Activated CD4-positive, alpha-beta T cell treated with anti-CD3 and anti-CD28 coated beads, Interleukin-2, amount 10 ng/mL, durations not matched to agents 24 days and 14 days (primary cell): Measurements from ENCODE around the gene ROBO3. TPM values are rescaled to one million over a fixed set of nuclear protein-coding genes. Genes with fewer than 3 reads are reported as not detected.

Experiments used
- DNase-seq: peaks from one replicate; pipeline ENCODE4 v3.0.0; 2022
- H3K27ac Mint-ChIP-seq: one replicate; pipeline ENCODE4 v1.8.0; 2022; ENCODE audit warnings: mild to moderate bottlenecking, mixed read lengths
- H3K27me3 Mint-ChIP-seq: one replicate; pipeline ENCODE4 v1.8.0; 2022; ENCODE audit warnings: mixed read lengths
- H3K36me3 Mint-ChIP-seq: one replicate; pipeline ENCODE4 v1.8.0; 2022; ENCODE audit warnings: low read depth, mild to moderate bottlenecking, mixed read lengths
- H3K4me1 Mint-ChIP-seq: one replicate; pipeline ENCODE4 v1.8.0; 2021; ENCODE audit warnings: mixed read lengths
- H3K4me3 Mint-ChIP-seq: one replicate; pipeline ENCODE4 v1.8.0; 2022; ENCODE audit warnings: mild to moderate bottlenecking, moderate library complexity, mixed read lengths
- H3K9me3 Mint-ChIP-seq: one replicate; pipeline ENCODE4 v1.8.0; 2021; ENCODE audit warnings: mixed read lengths
- intact Hi-C: fragments of 100-400 bp; cut with micrococcal nuclease; formaldehyde crosslinking; loops from one replicate; pipeline ENCODE4 v1.15.1; 2023
- total RNA-seq: library from RNA; stranded (reverse); gene quantifications from 2 replicates; pipeline ENCODE4 v1.2.3, GENCODE V29; 2022

ROBO3 gene
- total RNA-seq, 1 donor from 2014 or later = 6.5 TPM

GRCh38 chr11:124864176-124864891 is 898 bp upstream of the ROBO3 start:
- no peak for DNase-seq
- peaks cover 8% of the 10 kb centered on the region for H3K4me1 Mint-ChIP-seq
- H3K27ac Mint-ChIP-seq = no peak overlapping the region
- no peaks in the 10 kb centered on the region for H3K36me3 Mint-ChIP-seq
- H3K9me3 Mint-ChIP-seq = no peaks in the 10 kb centered on the region
- H3K4me3 Mint-ChIP-seq = no peak overlapping the region
- H3K27me3 Mint-ChIP-seq = peaks cover 91% of the 10 kb centered on the region
- intact Hi-C loops = loop anchor here (1.0 kb wide), 1 partner anchor 21 kb away; no protein-coding TSS in a partner anchor

- Mint-ChIP-seq H3K27ac (no peak overlapping the region), H3K4me3 (no peak overlapping the region), H3K9me3 (no peaks in the 10 kb centered on the region), H3K36me3 (no peaks in the 10 kb centered on the region), H3K4me1 (peaks cover 8% of the 10 kb centered on the region), H3K27me3 (peaks cover 91% of the 10 kb centered on the region)
- no peak for DNase-seq
- intact Hi-C loops = loop anchor here (1.0 to 5.0 kb wide), 2 partner anchors 22 to 1883 kb away; partner anchors contain the start of gene BSX
Observed at GRCh38 chr11:124864892-124865180, 396 bp upstream of the ROBO3 start.

GRCh38 chr11:124865902-124866851 is 945 bp downstream of the ROBO3 start:
- Mint-ChIP-seq H3K27me3 (peaks cover 91% of the 10 kb centered on the region), H3K27ac (peak overlapping the region; percentile 23), H3K4me3 (peak overlapping the region; percentile 11), H3K9me3 (no peaks in the 10 kb centered on the region), H3K36me3 (no peaks in the 10 kb centered on the region), H3K4me1 (peaks cover 8% of the 10 kb centered on the region)
- intact Hi-C loops = loop anchor here (1.0 to 5.0 kb wide), 6 partner anchors 29 to 1884 kb away; partner anchors contain the start of genes BSX and MSANTD2
- peak; percentile 86 for DNase-seq

- no peak for DNase-seq
Observed at GRCh38 chr11:124867700-124868099, 2.5 kb downstream of the ROBO3 start.

GRCh38 chr11:124868331-124869274 is 3.4 kb downstream of the ROBO3 start:
- Mint-ChIP-seq H3K4me3 (peak overlapping the region; percentile 1), H3K9me3 (no peaks in the 10 kb centered on the region), H3K4me1 (peaks cover 6% of the 10 kb centered on the region), H3K27ac (no peak overlapping the region), H3K27me3 (peaks cover 89% of the 10 kb centered on the region), H3K36me3 (no peaks in the 10 kb centered on the region)
- no peak for DNase-seq
- intact Hi-C loops = loop anchor here (5.0 kb wide), 1 partner anchor 1886 kb away; the partner anchor contains the start of gene BSX

More at GRCh38 chr11:124867700-124868099, 2.5 kb downstream of the ROBO3 start:
- peaks cover 8% of the 10 kb centered on the region for H3K4me1 Mint-ChIP-seq
- intact Hi-C loops = loop anchor here (2.0 to 5.0 kb wide), 5 partner anchors 67 to 1885 kb away; partner anchors contain the start of genes BSX and MSANTD2
- peaks cover 90% of the 10 kb centered on the region for H3K27me3 Mint-ChIP-seq
- no peak overlapping the region for H3K4me3 Mint-ChIP-seq
- H3K36me3 Mint-ChIP-seq = no peaks in the 10 kb centered on the region
- H3K27ac Mint-ChIP-seq = no peak overlapping the region
- no peaks in the 10 kb centered on the region for H3K9me3 Mint-ChIP-seq

DNA sequence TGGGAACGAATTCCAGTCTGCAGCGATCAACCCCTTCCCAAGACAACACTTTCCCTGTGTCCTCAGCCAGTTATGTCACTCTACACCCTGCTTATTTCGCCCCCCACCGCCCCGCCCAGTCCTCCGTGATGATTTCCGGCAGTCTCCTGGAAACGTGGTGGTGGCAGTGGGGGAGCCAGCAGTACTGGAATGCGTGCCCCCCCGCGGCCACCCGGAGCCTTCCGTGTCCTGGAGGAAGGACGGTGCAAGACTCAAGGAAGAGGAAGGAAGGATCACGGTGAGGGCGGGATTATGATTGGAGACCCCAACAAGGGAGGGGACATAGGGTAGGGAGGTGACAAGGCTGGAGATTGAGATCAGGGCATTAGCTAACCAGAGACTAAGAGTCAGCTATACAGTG is 4.1 kb downstream of the ROBO3 start:
- Mint-ChIP-seq H3K4me3 (peak overlapping the region; percentile 1), H3K4me1 (peaks cover 6% of the 10 kb centered on the region), H3K36me3 (no peaks in the 10 kb centered on the region), H3K27me3 (peaks cover 88% of the 10 kb centered on the region), H3K27ac (no peak overlapping the region), H3K9me3 (no peaks in the 10 kb centered on the region)
- DNase-seq = no peak
- intact Hi-C loops = loop anchor here (5.0 kb wide), 1 partner anchor 1887 kb away; the partner anchor contains the start of gene BSX

- Mint-ChIP-seq H3K4me3 (no peak overlapping the region), H3K36me3 (no peaks in the 10 kb centered on the region), H3K4me1 (peaks cover 6% of the 10 kb centered on the region), H3K27me3 (peaks cover 88% of the 10 kb centered on the region), H3K9me3 (no peaks in the 10 kb centered on the region), H3K27ac (no peak overlapping the region)
- intact Hi-C loops = loop anchor here (5.0 kb wide), 1 partner anchor 1888 kb away; the partner anchor contains the start of gene BSX
- no peak for DNase-seq
Observed at GRCh38 chr11:124869856-124870387, 4.7 kb downstream of the ROBO3 start.

DNA sequence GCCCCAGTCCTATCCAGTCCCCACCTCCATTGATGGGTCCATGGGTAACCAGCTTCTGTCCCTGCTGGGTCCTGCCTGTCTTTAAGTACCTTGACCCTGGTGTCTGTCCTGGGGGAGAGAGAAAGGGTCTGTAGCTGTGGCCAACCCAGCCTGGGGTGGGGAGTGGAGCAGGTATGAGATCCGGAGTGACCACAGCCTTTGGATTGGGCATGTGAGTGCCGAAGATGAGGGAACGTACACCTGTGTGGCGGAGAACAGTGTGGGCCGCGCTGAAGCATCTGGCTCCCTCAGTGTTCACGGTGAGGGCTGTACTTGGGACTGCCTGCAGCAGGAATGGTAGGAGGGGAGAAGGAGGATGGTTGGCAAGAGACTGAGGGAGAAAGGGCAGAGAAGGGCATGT is 5.2 kb downstream of the ROBO3 start:
- peaks cover 92% of the 10 kb centered on the region for H3K27me3 Mint-ChIP-seq
- H3K36me3 Mint-ChIP-seq = no peaks in the 10 kb centered on the region
- no peak overlapping the region for H3K27ac Mint-ChIP-seq
- peaks cover 7% of the 10 kb centered on the region for H3K4me1 Mint-ChIP-seq
- intact Hi-C loops = no loop called here
- no peak overlapping the region for H3K4me3 Mint-ChIP-seq
- H3K9me3 Mint-ChIP-seq = no peaks in the 10 kb centered on the region
- no peak for DNase-seq

DNA sequence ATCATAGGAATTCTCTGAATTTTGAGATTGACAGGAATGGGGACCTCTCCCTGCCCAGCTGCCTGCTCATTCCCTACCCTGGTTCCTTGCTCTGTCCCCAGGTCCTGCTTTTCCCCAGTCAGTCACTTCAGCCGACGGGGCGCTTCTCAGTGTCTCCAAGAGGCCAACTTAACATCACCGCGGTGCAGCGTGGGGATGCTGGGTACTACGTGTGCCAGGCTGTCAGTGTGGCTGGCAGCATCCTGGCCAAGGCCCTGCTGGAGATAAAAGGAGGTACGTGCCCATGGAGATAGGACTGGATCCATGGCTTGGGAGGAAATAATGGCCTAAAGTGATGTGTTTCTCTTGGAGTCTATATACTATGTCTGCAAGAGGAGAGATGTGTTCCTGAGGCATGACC is 7.0 kb downstream of the ROBO3 start:
- Mint-ChIP-seq H3K9me3 (no peaks in the 10 kb centered on the region), H3K27ac (no peak overlapping the region), H3K27me3 (peaks cover 77% of the 10 kb centered on the region), H3K4me1 (peaks cover 11% of the 10 kb centered on the region), H3K4me3 (no peak overlapping the region), H3K36me3 (no peaks in the 10 kb centered on the region)
- no peak for DNase-seq
- intact Hi-C loops = no loop called here

- Mint-ChIP-seq H3K36me3 (no peaks in the 10 kb centered on the region), H3K4me3 (no peak overlapping the region), H3K27ac (no peak overlapping the region), H3K4me1 (peaks cover 14% of the 10 kb centered on the region), H3K27me3 (peaks cover 73% of the 10 kb centered on the region), H3K9me3 (no peaks in the 10 kb centered on the region)
- DNase-seq = no peak
- intact Hi-C loops = no loop called here
Observed at GRCh38 chr11:124872741-124873140, 7.5 kb downstream of the ROBO3 start.

DNA sequence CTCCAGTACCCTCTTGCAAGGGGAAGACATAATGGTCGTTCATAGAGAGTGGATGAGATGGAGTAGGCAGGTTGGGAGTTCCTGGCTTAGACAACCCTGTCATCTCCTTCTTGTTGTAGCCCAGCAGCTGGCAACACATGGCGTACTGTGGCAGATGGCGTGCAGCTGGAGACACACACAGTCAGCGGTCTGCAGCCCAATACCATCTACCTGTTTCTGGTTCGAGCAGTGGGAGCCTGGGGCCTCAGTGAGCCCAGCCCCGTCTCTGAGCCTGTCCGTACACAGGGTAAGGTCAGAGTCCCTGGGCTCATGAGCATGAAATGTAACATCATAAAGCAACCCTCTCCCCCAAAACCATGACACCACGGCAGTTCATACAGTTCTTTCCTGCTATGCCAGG is 8.7 kb downstream of the ROBO3 start:
- Mint-ChIP-seq H3K9me3 (no peaks in the 10 kb centered on the region), H3K4me1 (peaks cover 11% of the 10 kb centered on the region), H3K4me3 (no peak overlapping the region), H3K27me3 (peaks cover 66% of the 10 kb centered on the region), H3K36me3 (no peaks in the 10 kb centered on the region), H3K27ac (no peak overlapping the region)
- no peak for DNase-seq
- intact Hi-C loops = no loop called here

GRCh38 chr11:124874571-124875255 is 9.5 kb downstream of the ROBO3 start:
- DNase-seq = no peak
- Mint-ChIP-seq H3K4me3 (peak overlapping the region; percentile 44), H3K4me1 (peaks cover 11% of the 10 kb centered on the region), H3K9me3 (no peaks in the 10 kb centered on the region), H3K27me3 (peaks cover 60% of the 10 kb centered on the region), H3K36me3 (no peaks in the 10 kb centered on the region), H3K27ac (no peak overlapping the region)
- intact Hi-C loops = loop anchor here (5.0 kb wide), 1 partner anchor 1393 kb away; the partner anchor contains the start of genes FOXRED1 and SRPRA
